Upper lobe of left lung (tissue), 6 donors: ENCODE measurements around the gene UIMC1. TPM values are rescaled to one million over a fixed set of nuclear protein-coding genes. Genes with fewer than 3 reads are reported as not detected.

ENCODE experiments used
- ATAC-seq, 2 donors: fragments of 200-7000 bp; cut with Tn5 transposase; one replicate each; pipeline ENCODE4 v1.9.1; 2022; ENCODE audit warnings: mild to moderate bottlenecking in 2 of 2, moderate library complexity in 2 of 2; ENCODE audit not compliant: low FRiP score in 2 of 2
- DNase-seq, 2 donors: peaks; one replicate each; pipeline ENCODE4 v3.0.0-alpha.2; 2019 to 2020
- H3K27ac ChIP-seq, 4 donors: fragments of 200-600 bp; sonication (generic); one replicate each; pipeline ENCODE4 v1.5.1; 2016 to 2019
- H3K27me3 ChIP-seq, 4 donors: fragments of 200-600 bp; sonication (generic); one replicate each; pipeline ENCODE4 v1.5.1; 2017 to 2019
- H3K36me3 ChIP-seq, 4 donors: fragments of 200-600 bp; sonication (generic); one replicate each; pipeline ENCODE4 v1.5.1; 2016 to 2019
- H3K4me1 ChIP-seq, 4 donors: fragments of 200-600 bp; sonication (generic); one replicate each; pipeline ENCODE4 v1.5.1; 2018 to 2019
- H3K4me3 ChIP-seq, 4 donors: fragments of 200-600 bp; sonication (generic); one replicate each; pipeline ENCODE4 v1.5.1; 2017 to 2019; ENCODE audit warnings: mild to moderate bottlenecking in 2 of 4, moderate library complexity in 1 of 4
- H3K9me3 ChIP-seq, 4 donors: fragments of 200-600 bp; sonication (generic); one replicate each; pipeline ENCODE4 v1.5.1; 2018 to 2019
- EP300 ChIP-seq, 4 donors: sonication (generic); formaldehyde crosslinking; IDR thresholded peaks; one replicate each; pipeline ENCODE4 v1.5.1; 2017; ENCODE audit warnings: antibody characterized with exemption in 4 of 4, control low read depth in 2 of 4
- POLR2A ChIP-seq, 4 donors: fragments of 450-650 bp; IDR thresholded peaks; one replicate each; pipeline ENCODE4 v1.5.1; 2016 to 2017; ENCODE audit warnings: antibody characterized with exemption in 4 of 4, mild to moderate bottlenecking in 2 of 4
- POLR2AphosphoS5 ChIP-seq, 2 donors: sonication (generic); formaldehyde crosslinking; IDR thresholded peaks; one replicate each; pipeline ENCODE4 v1.5.1; 2017; ENCODE audit warnings: antibody characterized with exemption in 2 of 2
- WGBS, 2 donors: methylation state at CpG; one replicate each; pipeline ENCODE4 v1.1.5; 2017 to 2018; 5-methylcytosine and 5-hydroxymethylcytosine counted together
- total RNA-seq, 6 donors: library from RNA; depleted of rRNA in 4 of 6; stranded (reverse); fragments of >200 nt in 4 of 6; gene quantifications; one replicate each; pipeline versions ENCODE4 v1.1.0 to v1.2.1, GENCODE V29; 2016 to 2021
- TF ChIP-seq, protein P1 (sequence below), 6 experiments: fragments of 450-650 bp in 4 of 6; fragments of 200-600 bp in 2 of 6; sonication (generic) in 2 of 6; IDR thresholded peaks; one replicate each; pipeline ENCODE4 v1.5.1; 2016 to 2019; ENCODE audit warnings: antibody characterized with exemption in 6 of 6
- donor health status: DM: no; HTN: no; CAD: no; lungs with moderate emphysema.
- donor health status: DM: no; HTN: yes; CAD: no; lungs with severe emphysema.

The UIMC1 gene
- total RNA-seq, 6 donors from 2014 or later = 26.7 to 87.0 (median 37.9) TPM

DNA sequence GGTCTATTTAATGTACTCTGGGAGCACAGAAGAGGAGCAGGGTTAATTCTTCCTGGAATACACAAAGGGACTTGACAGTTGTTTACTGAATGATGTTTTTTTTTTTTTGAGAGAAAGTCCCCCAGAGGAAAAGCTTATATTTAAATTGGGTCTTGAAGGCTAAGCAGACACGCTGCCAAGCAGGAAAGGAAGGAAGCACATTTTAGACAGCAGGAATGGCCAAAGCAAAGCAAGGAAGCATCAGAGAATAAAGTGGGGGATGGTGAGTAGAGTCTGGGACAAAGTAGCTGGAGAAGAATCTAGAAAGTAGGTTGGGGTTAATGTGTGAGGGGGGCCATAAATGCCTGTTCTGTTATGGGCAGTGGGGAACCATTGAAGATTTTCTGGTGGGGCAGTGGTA, 37.4 kb upstream of the UIMC1 start:
- no peaks in the 10 kb centered on the region for H3K27me3 ChIP-seq
- TF ChIP-seq POLR2AphosphoS5 (IDR thresholded peaks at IDR 0.05) (no peak), POLR2A (IDR thresholded peaks at IDR 0.05) (no peak), EP300 (IDR thresholded peaks at IDR 0.05) (no peak)
- TF ChIP-seq, protein P1, sequence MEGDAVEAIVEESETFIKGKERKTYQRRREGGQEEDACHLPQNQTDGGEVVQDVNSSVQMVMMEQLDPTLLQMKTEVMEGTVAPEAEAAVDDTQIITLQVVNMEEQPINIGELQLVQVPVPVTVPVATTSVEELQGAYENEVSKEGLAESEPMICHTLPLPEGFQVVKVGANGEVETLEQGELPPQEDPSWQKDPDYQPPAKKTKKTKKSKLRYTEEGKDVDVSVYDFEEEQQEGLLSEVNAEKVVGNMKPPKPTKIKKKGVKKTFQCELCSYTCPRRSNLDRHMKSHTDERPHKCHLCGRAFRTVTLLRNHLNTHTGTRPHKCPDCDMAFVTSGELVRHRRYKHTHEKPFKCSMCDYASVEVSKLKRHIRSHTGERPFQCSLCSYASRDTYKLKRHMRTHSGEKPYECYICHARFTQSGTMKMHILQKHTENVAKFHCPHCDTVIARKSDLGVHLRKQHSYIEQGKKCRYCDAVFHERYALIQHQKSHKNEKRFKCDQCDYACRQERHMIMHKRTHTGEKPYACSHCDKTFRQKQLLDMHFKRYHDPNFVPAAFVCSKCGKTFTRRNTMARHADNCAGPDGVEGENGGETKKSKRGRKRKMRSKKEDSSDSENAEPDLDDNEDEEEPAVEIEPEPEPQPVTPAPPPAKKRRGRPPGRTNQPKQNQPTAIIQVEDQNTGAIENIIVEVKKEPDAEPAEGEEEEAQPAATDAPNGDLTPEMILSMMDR (IDR thresholded peaks at IDR 0.05) = no peak
- peaks cover 0 to 5% (median 0%) of the 10 kb centered on the region in 4 donors for H3K4me1 ChIP-seq
- DNase-seq (no peak), ATAC-seq (no peak)
- peak overlapping the region in 2 of 4 donors; percentile 29 to 69 for H3K27ac ChIP-seq
- no peaks in the 10 kb centered on the region for H3K9me3 ChIP-seq
- WGBS, 2 donors = 62 to 63% methylated on average over 1 of the region's 1 CpG
- no peak overlapping the region for H3K4me3 ChIP-seq
- peaks cover 9 to 64% (median 29%) of the 10 kb centered on the region in 4 donors for H3K36me3 ChIP-seq

DNA sequence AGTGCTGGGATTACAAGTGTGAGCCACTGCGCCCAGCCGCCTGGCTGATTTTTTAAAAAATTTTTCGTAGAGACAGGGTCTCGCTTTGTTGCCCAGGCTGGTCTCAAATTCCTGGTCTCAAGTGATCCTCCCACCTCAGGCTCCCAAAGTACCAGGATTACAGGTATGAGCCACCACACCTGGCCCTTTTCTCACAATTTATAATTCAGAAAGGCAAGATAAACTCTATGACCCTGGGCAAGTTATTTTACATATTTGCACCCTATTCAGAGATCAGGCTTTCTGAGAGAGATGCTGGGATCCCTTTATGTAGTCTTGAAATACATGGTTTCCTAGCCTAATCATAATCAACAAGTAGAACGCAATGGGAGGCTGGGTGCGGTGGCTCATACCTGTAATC, 36.5 kb upstream of the UIMC1 start:
- no peaks in the 10 kb centered on the region for H3K27me3 ChIP-seq
- WGBS, 2 donors = 97 to 98% methylated on average over 6 of the region's 6 CpGs
- peak overlapping the region in 1 of 4 donors; percentile 69 for H3K27ac ChIP-seq

DNA sequence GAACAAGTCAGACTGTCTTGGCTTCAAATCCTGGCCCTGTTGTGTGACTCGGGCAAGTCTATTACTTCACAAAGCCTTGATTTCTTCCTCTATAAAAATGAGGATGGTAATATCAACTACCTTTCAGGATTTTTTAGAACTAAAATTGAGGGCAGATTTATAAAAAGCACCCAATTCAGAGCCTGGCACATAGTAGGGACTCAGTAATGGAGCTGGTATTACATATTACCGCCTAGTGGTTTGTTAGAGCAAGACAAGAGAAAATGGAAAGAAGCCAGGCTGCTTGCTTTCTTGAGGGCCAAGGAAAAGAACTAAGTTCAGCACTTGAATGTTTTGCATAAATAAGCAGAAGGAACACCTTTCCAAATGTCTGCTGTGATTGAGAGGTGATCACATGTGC, 35.4 kb upstream of the UIMC1 start:
- ATAC-seq = no peak
- H3K27ac ChIP-seq = no peak overlapping the region
- H3K36me3 ChIP-seq = peaks cover 9 to 47% (median 27%) of the 10 kb centered on the region in 4 donors
- 94 to 100% methylated on average over 2 of the region's 2 CpGs for WGBS, 2 donors
- TF ChIP-seq, protein P1 (IDR thresholded peaks at IDR 0.05) = no peak
- no peak for TF ChIP-seq POLR2AphosphoS5 (IDR thresholded peaks at IDR 0.05)
- TF ChIP-seq EP300 (IDR thresholded peaks at IDR 0.05) = no peak
- no peak for TF ChIP-seq POLR2A (IDR thresholded peaks at IDR 0.05)
- no peak for DNase-seq
- H3K4me1 ChIP-seq = peaks cover 0 to 5% (median under 1%) of the 10 kb centered on the region in 4 donors
- H3K9me3 ChIP-seq = no peaks in the 10 kb centered on the region
- no peaks in the 10 kb centered on the region for H3K27me3 ChIP-seq
- no peak overlapping the region for H3K4me3 ChIP-seq

More for the DNA sequence above, 36.5 kb upstream of the UIMC1 start:
- no peaks in the 10 kb centered on the region for H3K9me3 ChIP-seq
- TF ChIP-seq POLR2A (IDR thresholded peaks at IDR 0.05) = no peak
- no peak for TF ChIP-seq POLR2AphosphoS5 (IDR thresholded peaks at IDR 0.05)
- TF ChIP-seq, protein P1 (IDR thresholded peaks at IDR 0.05) = no peak
- no peak for TF ChIP-seq EP300 (IDR thresholded peaks at IDR 0.05)
- H3K4me1 ChIP-seq = peaks cover 0 to 5% (median 0%) of the 10 kb centered on the region in 4 donors
- H3K36me3 ChIP-seq = peaks cover 9 to 57% (median 27%) of the 10 kb centered on the region in 4 donors
- ATAC-seq (no peak), DNase-seq (no peak)
- H3K4me3 ChIP-seq = no peak overlapping the region

DNA sequence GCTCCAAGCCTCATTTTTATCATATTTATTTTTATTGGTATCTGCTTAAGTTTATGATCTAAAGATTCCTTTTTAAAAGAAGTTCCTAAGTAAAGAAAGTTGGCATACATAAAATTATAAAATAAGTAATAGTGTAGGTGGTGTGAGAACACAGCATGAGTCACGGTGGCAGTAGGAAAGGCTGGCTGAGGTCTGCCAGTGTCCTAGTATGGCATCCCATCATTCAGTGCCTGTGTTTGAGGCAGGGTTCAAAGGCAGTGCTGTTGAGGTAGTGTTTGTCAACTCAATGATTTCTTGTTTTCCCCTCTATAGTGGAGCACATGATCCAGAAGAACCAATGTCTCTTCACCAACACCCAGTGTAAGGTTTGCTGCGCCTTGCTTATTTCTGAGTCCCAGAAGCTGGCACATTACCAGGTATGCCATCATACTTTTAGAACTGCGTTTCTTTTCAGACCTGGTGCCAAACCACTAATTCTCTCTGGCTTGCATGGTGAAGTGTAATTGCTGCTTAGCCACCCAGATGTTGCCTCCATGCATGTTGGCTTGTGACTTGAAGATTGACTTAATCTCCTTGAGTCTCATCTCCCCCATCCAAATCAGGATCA, 34.3 kb upstream of the UIMC1 start:
- Histone ChIP-seq H3K9me3 (no peaks in the 10 kb centered on the region), H3K36me3 (peaks cover 9 to 39% (median 26%) of the 10 kb centered on the region in 4 donors), H3K4me1 (peaks cover 0 to 11% (median 5%) of the 10 kb centered on the region in 4 donors), H3K27me3 (no peaks in the 10 kb centered on the region), H3K4me3 (no peak overlapping the region), H3K27ac (no peak overlapping the region)
- TF ChIP-seq, protein P1 (IDR thresholded peaks at IDR 0.05) = no peak
- TF ChIP-seq POLR2AphosphoS5 (IDR thresholded peaks at IDR 0.05) (no peak), POLR2A (IDR thresholded peaks at IDR 0.05) (no peak), EP300 (IDR thresholded peaks at IDR 0.05) (no peak)
- no peak for DNase-seq
- no peak for ATAC-seq
- WGBS, 2 donors = 83 to 95% methylated on average over 3 of the region's 3 CpGs

DNA sequence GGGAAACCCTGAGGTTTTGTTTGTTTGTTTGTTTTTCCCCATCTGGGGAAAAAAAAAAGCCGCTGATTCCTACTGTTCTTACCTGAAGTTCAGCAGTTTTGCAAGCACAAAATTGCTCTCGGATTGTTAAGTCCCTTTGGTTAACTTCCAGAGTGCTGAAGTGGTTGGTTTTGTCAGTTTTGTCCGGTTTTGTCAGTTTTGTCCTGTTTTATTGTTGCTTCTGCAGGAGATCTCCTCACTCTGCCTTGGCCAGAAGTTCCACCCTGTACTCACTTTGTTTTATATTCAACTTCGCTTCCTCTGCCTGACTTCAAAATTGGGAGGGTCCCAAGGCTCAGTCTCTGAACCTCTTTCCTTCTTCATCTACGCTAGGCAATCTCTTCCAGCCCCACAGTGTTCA, 30.3 kb upstream of the UIMC1 start:
- no peak for TF ChIP-seq POLR2A (IDR thresholded peaks at IDR 0.05)
- no peak for TF ChIP-seq EP300 (IDR thresholded peaks at IDR 0.05)
- TF ChIP-seq, protein P1 (IDR thresholded peaks at IDR 0.05) = no peak
- no peak for TF ChIP-seq POLR2AphosphoS5 (IDR thresholded peaks at IDR 0.05)
- H3K4me1 ChIP-seq = peaks cover 0 to 14% (median 4%) of the 10 kb centered on the region in 4 donors
- H3K36me3 ChIP-seq = peaks cover 0 to 10% (median 2%) of the 10 kb centered on the region in 4 donors
- H3K4me3 ChIP-seq = no peak overlapping the region
- no peaks in the 10 kb centered on the region for H3K9me3 ChIP-seq
- DNase-seq (no peak), ATAC-seq (no peak)
- WGBS, 2 donors = 83 to 86% methylated on average over 5 of the region's 5 CpGs
- no peak overlapping the region for H3K27ac ChIP-seq
- no peaks in the 10 kb centered on the region for H3K27me3 ChIP-seq
